Measurements from ENCODE around the gene NAGPA.

The NAGPA gene

GRCh38 chr16:5062790-5063765, 29.3 kb upstream of the NAGPA start:
- ChIA-PET CTCF (no interaction called here), POLR2A (no interaction called here)
- TF ChIP-seq SP1 (IDR thresholded peaks at IDR 0.05) (no peak), L3MBTL2 (conservative IDR thresholded peaks at IDR 0.05) (no peak), FOXA1 (IDR thresholded peaks at IDR 0.05) (no peak), CTBP1 (IDR thresholded peaks at IDR 0.05; ENCODE audit: borderline replicate concordance) (no peak), LEF1 (IDR thresholded peaks at IDR 0.05; ENCODE audit: borderline replicate concordance) (no peak), TARDBP (IDR thresholded peaks at IDR 0.05) (no peak), SUZ12 (IDR thresholded peaks at IDR 0.05) (no peak), FOXM1 (IDR thresholded peaks at IDR 0.05; ENCODE audit: borderline replicate concordance) (no peak), FOXK2 (IDR thresholded peaks at IDR 0.05) (no peak), NFRKB (IDR thresholded peaks at IDR 0.05) (no peak), ELF4 (IDR thresholded peaks at IDR 0.05) (no peak), ZNF384 (IDR thresholded peaks at IDR 0.05) (no peak), PKNOX1 (IDR thresholded peaks at IDR 0.05) (no peak), ARNT (IDR thresholded peaks at IDR 0.05) (no peak), BHLHE40 (IDR thresholded peaks at IDR 0.05; ENCODE audit: borderline replicate concordance) (no peak), HDGF (IDR thresholded peaks at IDR 0.05; ENCODE audit: borderline replicate concordance) (no peak)
- no peak for DNase-seq (ENCODE audit: extremely low spot score)

- DNase-seq (ENCODE audit: extremely low spot score) = no peak
- TF ChIP-seq ARNT (IDR thresholded peaks at IDR 0.05) (no peak), TARDBP (IDR thresholded peaks at IDR 0.05) (no peak), FOXM1 (IDR thresholded peaks at IDR 0.05; ENCODE audit: borderline replicate concordance) (no peak), BHLHE40 (IDR thresholded peaks at IDR 0.05; ENCODE audit: borderline replicate concordance) (no peak)
- POLR2A ChIA-PET = no interaction called here
- CTCF ChIA-PET = no interaction called here
Measured at GRCh38 chr16:5062051-5062450, 28.3 kb upstream of the NAGPA start.

- TF ChIP-seq ARNT (IDR thresholded peaks at IDR 0.05) (no peak), L3MBTL2 (conservative IDR thresholded peaks at IDR 0.05) (no peak), FOXA1 (IDR thresholded peaks at IDR 0.05) (no peak), SUZ12 (IDR thresholded peaks at IDR 0.05) (no peak), LEF1 (IDR thresholded peaks at IDR 0.05; ENCODE audit: borderline replicate concordance) (no peak), ZNF384 (IDR thresholded peaks at IDR 0.05) (no peak), HDGF (IDR thresholded peaks at IDR 0.05; ENCODE audit: borderline replicate concordance) (no peak), FOXK2 (IDR thresholded peaks at IDR 0.05) (no peak), ELF4 (IDR thresholded peaks at IDR 0.05) (no peak)
- ChIA-PET CTCF (no interaction called here), POLR2A (interaction anchor here (1.3 kb wide), 1 partner anchor 10 kb away, joined by 3 read pairs; no protein-coding TSS in a partner anchor)
- no peak for DNase-seq (ENCODE audit: extremely low spot score)
Measured at GRCh38 chr16:5060073-5060641, 26.4 kb upstream of the NAGPA start.

GRCh38 chr16:5059386-5060072, 25.8 kb upstream of the NAGPA start:
- ChIA-PET CTCF (no interaction called here), POLR2A (interaction anchor here (1.3 kb wide), 1 partner anchor 11 kb away, joined by 3 read pairs; no protein-coding TSS in a partner anchor)
- TF ChIP-seq SUZ12 (IDR thresholded peaks at IDR 0.05) (no peak), FOXM1 (IDR thresholded peaks at IDR 0.05; ENCODE audit: borderline replicate concordance) (no peak), CTBP1 (IDR thresholded peaks at IDR 0.05; ENCODE audit: borderline replicate concordance) (no peak), ARNT (IDR thresholded peaks at IDR 0.05) (no peak), L3MBTL2 (conservative IDR thresholded peaks at IDR 0.05) (no peak), FOXA1 (IDR thresholded peaks at IDR 0.05) (no peak)
- no peak for DNase-seq (ENCODE audit: extremely low spot score)

- CTCF ChIA-PET = no interaction called here
- POLR2A ChIA-PET = no interaction called here
- TF ChIP-seq SP1 (IDR thresholded peaks at IDR 0.05) = no peak
- TF ChIP-seq NFRKB (IDR thresholded peaks at IDR 0.05) = no peak
- no peak for TF ChIP-seq TARDBP (IDR thresholded peaks at IDR 0.05)
- TF ChIP-seq ZNF384 (IDR thresholded peaks at IDR 0.05) = no peak
- TF ChIP-seq FOXK2 (IDR thresholded peaks at IDR 0.05) = no peak
- TF ChIP-seq LEF1 (IDR thresholded peaks at IDR 0.05; ENCODE audit: borderline replicate concordance) = no peak
- TF ChIP-seq FOXA1 (IDR thresholded peaks at IDR 0.05) = no peak
- TF ChIP-seq PKNOX1 (IDR thresholded peaks at IDR 0.05) = no peak
- TF ChIP-seq CTBP1 (IDR thresholded peaks at IDR 0.05; ENCODE audit: borderline replicate concordance) = no peak
- no peak for TF ChIP-seq SUZ12 (IDR thresholded peaks at IDR 0.05)
- no peak for TF ChIP-seq BHLHE40 (IDR thresholded peaks at IDR 0.05; ENCODE audit: borderline replicate concordance)
- TF ChIP-seq ARNT (IDR thresholded peaks at IDR 0.05) = no peak
- no peak for TF ChIP-seq HDGF (IDR thresholded peaks at IDR 0.05; ENCODE audit: borderline replicate concordance)
- peak; percentile 50 for DNase-seq (ENCODE audit: extremely low spot score)
Measured at GRCh38 chr16:5058476-5058875, 24.7 kb upstream of the NAGPA start.

GRCh38 chr16:5056352-5056751, 22.6 kb upstream of the NAGPA start:
- ChIA-PET POLR2A (interaction anchor here (0.7 to 1.1 kb wide), 2 partner anchors 16 to 93 kb away, joined by 3 to 4 read pairs; no protein-coding TSS in a partner anchor), CTCF (interaction anchor here (1.5 kb wide), 1 partner anchor 28 kb away, joined by 3 read pairs; no protein-coding TSS in a partner anchor)
- TF ChIP-seq L3MBTL2 (conservative IDR thresholded peaks at IDR 0.05) (no peak), FOXA1 (IDR thresholded peaks at IDR 0.05) (no peak), PKNOX1 (IDR thresholded peaks at IDR 0.05) (no peak), SP1 (IDR thresholded peaks at IDR 0.05) (no peak), ARNT (IDR thresholded peaks at IDR 0.05) (no peak), SUZ12 (IDR thresholded peaks at IDR 0.05) (no peak)
- peak; percentile 74 for DNase-seq (ENCODE audit: extremely low spot score)
